HG03520 (cell line): Measurements from ENCODE around the gene PRTG.
"Not testable (repeated sequence)": the region's sequence is repeated elsewhere in the genome, so short reads cannot be mapped to it uniquely, and the experiment has no call there.

Source experiments
- ATAC-seq: cut with Tn5 transposase; IDR thresholded peaks from one replicate; pipeline ENCODE4 v1.9.1; 2021; ENCODE audit warnings: mild to moderate bottlenecking, moderate library complexity; ENCODE audit not compliant: unreplicated experiment

Gene PRTG

DNA sequence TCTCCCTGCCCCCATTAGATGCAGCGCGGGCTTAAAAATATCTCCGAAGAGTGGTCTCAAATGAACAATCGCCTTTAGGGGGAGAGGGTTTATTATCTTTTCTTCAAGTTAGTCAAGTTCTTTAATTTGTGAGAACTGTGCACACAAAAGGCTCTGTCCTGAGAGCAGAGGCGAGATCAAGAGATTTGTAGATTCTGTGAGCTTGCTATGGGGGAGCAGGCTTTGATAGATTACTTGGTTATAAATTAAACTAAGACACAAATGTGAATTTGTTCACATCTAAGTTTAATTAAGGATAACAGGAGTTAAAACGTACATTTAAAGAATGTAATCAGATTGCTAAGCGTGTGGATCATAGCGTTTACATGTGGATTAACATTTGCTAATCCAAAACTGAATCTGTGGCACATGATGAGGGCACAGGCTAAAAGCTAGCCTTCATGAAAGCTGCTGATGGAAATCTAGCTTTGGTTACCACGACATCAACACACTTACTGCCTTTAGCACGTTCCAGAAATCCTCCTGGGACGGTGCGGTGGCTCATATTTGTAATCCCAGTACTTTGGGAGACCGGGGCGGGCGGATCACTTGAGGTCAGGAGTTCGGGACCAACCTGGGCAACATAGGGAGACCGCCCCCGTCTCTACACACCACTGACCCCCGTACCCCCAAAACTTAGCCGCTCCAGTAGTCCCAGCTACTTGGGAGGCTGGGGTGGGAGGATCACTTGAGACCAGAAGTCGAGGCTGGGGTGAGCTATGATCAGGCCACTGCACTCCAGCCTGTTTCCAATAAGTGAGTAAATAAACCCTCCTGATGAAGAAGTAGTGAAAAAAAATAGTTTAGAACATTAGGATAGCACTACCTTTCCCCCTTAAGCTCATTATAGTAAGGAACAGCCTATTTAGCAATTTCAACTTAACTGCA lies 1.0 kb upstream of the PRTG start:
- ATAC-seq, result no peak

DNA sequence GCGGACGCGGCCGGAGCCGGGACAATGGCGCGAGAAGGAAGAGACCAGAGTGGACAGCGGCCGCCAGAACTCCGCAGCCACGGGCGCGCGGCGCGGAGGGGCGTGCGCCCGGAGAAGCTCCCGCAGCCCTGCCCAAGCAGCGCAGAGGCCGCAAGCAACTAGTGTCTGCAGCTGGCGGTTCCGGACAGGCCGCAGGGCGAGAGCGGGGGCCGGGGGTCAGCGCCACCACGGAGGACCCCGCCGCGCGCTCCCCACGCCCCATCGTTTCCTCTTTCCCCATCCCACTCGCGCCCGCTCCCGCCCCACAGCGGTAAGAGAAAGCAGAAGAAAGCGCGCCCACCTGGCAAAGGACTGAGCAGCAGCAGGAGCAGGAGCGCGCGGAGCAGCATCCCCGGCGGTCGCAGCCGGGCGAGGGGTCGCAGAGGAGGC lies 440 bp downstream of the PRTG start:
- ATAC-seq, result no peak

DNA sequence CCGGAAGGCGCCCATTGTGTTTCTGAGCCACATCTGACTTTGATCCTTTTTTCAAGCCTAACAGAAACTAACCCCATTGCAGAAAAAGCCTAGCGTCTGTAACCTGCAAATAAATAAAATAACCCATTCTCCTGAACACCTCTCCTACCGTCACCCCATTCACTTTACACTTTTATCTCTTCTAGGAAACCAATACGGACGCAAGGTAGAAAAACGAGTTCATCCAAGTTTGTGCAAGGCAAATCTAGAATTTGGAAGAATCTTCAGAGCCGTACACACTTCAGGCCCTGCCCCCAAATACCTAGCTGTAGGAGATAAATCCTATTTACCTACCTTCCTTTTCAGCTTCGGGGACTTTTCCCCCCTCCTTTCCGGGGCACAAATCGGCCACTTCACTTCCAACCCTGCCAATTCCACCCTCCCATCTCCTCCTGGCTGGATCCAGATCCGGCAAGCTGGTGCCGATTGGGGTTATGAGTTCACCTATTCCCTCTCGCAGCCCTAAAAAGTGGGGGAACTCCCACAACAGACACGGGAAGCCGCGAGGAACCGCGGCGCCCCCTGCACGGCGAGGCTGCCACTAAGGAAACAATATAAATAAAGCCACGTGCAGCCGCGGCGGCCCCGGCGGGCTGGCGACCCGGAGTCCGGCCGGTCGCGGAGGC lies 987 bp downstream of the PRTG start:
- no peak for ATAC-seq

DNA sequence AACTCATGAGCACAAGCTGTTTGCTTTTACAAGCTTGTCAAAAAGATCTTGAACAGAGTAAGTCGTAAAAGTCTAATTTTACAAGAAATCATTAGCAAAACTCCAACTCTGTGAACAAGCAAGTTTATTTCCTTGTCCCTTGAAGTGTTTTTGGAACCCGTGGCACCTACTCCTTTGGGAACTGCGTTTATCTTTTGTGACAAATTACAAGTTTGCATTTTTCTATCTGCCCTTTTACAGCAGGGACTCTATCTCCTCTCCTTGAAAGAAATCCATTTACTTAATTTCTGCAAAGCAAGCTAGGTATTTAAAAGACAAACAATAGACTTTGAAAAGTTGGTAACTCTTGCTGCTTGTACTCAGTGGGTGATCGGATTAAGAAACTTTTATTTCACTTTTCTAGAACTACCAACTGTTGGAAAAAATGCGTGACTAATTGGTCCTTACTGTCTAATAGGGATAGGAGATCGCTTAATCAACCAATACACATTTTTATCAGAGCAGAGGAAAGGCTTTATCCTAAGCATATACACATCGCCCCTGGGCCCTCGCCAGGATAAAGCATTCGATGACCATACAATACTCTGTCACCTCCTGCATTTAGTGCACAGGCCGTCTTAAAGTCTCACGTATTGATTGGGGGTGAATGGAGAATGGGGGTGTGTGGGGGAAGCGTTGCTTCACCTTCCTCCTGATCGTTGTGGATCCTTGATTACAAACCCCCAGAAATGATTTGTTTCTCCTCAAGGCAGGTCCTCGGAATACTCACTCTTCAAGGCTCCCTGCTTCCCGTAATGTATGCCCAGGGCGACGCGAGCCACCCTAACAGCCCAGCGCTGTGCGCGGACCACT lies 1.7 kb downstream of the PRTG start:
- ATAC-seq, result no peak

DNA sequence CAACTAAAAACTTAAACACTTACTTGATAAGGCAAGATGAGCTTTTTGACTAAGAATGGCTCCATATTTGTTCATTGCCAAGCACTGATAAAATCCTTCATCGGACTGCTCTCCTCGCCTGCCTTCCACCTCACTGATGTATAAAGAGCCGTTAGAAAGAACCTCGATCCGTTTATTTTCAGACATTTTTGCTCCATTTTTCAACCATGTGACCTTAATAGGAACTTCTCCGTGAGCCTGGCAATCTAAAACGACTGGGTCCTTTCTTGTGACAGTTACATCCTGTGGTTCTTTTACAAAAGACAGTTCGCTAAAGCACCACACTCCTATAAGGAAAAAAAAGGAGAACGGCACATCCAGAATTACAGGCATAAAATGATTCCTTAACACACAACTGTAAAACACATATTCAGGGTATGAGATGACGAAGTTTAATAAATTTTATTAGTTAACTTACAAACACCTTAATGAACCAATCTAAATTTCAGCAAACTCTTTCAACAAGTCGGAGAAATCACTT lies 2.5 kb downstream of the PRTG start:
- ATAC-seq, result no peak

DNA sequence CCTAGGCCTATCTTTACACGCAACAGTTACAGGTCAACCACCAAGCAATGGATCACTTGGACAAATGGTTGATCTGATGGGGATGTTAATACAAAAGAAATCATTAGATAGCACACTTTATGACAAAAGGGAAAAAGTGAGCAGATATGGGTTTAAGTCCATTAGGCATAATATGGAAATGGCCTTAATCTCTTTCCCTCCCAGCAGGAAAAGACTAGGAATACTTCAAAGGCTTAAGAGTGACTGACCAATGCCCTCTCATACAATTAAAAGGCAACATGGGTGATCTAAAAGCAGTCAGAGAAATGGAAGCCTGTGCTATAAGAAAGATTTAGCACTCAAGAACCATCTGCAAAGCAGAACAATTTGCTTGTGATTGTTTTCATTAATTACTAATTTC lies 3.3 kb downstream of the PRTG start:
- no peak for ATAC-seq

DNA sequence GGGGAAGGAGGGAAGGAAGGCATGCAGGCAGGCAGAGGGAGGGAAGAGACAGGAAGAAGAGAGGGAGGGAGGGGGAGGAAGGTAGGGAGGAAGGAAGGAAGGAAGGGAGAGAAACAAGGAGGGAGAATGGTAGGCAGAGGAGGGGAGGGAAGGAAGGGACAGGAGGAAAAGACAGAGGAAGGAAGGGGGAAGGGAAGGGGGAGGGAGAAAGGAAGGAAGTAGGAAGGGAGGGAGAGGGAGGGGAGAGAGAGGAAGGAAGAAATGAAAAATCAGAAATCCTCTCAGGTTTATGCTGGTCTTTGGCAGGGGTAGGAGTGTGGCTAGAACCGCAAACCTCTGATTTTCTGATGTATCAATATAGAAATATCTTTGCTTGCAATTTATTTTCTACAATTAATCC lies 4.2 kb downstream of the PRTG start:
- no peak for ATAC-seq

DNA sequence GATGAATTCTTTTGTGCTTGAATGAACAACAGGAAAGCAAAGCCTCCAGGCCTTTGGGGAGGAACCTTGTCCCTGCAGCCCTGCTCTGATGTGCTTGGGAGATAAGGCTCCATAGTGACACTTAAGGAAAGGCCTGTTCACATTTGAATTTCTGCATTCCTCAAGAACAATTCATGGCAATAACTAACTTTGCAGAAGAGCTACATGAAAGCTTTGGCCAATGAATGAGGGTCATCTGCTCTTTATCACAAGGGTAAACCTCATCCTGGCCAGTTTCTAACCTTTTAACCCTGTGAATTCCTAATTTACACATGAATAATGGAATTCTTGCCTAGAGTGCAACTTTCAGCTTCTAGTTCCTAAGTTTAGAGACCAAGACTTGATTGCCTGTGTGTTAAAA lies 5.6 kb downstream of the PRTG start:
- no peak for ATAC-seq

DNA sequence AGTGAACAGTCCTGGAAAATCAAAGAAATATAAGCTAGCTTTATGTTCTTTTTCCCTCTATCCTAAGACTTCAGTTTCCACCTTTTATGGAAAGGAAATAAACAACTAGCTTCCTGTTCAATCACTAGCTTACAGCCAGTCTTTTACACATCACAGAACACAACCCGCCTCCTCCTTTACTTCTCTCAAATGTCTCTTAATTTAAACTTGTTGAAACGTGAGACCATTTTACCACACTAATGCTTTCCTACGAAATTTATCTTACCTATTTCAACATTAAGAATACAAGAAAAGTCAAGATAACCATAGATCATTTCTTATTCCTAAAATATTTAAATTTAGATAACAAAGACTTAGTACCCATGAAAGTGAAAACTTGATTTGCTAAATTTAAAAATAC lies 6.2 kb downstream of the PRTG start:
- no peak for ATAC-seq

DNA sequence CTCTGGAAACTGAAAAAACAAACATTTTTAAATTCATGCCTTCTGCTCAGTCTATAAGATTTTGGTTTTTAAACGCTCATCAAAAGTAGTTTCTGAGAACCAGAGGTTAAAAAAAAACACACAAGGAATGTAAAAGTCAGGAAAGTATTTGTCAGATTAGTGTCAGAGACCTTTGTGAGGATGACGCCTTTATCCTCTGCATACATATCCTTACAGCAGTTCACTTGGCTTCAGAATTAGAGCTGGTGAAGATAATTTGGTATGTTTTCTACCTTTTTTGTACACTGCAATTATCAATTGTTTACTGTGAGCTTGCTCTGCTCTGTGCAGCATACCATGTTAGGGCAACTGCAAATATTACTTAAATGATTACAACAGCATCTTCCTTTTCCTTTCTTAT lies 8.3 kb downstream of the PRTG start:
- no peak for ATAC-seq

DNA sequence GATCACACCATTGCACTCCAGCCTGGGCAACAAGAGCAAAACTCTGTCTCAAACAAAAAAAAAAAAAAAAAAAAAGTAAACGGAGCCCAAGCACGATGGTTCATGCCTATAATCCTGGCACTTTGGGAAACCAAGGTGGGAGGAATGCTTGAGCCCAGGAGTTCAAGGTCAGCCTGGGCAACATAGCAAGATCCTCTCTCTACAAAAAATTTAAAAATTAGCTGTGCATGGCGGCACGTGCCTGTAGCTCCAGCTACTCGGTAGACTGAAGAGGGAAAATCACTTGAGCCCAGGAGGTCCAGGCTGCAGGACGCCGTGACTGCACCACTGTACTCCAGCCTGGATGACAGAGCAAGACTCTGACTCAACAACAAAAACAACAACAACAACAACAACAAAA lies 9.5 kb downstream of the PRTG start:
- not testable (repeated sequence) for ATAC-seq

DNA sequence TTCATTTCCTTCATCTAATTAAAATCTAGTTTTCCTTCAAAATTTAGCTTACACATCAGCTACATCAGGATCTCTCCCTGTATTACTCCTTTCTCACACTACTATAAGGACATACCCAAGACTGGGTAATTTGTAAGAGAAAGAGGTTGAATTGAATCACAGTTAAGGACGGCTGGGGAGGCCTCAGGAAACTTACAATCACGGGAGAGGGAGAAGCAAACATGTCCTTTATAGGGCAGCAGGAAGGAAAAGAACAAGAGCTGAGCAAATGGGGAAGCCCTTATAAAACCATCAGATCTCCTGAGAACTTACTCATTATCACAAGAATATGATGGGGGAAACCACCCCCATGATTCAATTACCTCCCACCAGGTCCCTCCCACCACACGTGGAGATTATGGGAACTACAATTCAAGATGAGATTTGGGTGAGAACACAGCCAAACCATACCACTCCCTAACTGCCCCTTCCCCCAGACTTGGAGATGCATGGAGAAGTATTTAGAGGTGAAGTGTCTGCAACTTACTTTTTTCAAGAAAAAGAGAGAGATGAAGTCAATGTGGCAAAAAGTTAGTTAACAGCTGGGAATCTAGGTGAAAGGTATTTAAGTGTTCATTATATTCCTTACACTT lies 21.3 kb downstream of the PRTG start:
- no peak for ATAC-seq

DNA sequence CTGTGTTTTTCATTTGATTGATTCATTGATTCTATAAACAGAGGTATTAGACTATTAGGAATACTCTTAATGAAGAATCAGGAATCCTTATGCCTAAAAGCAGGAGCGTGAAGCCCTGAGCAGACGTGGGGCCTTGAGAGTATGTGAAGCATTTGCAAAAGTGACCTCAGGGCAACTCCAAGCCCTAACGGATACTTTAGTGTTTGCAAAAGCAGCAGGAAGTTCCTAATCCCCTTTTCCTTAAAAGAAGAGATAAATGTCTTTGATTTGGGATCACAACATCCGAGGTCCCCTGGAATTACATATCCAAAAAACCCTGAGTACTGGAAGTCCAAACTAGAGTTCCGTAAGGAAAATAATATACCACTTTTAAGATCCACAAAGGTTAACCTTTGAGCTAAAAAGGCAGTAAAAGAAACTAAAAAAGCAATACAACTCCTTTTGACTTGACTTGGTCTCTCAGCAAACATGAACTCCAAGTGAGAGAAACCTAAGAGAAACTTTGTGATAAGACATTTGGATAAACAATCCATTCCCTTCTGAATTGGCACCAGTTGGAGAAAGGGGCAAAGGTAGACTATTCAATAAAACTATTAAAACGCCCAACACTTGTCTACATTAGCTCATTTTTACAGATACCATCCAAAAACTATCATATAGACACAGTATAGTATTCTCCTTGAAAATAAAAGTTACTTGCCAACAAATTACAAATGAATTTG lies 27.4 kb downstream of the PRTG start:
- no peak for ATAC-seq

DNA sequence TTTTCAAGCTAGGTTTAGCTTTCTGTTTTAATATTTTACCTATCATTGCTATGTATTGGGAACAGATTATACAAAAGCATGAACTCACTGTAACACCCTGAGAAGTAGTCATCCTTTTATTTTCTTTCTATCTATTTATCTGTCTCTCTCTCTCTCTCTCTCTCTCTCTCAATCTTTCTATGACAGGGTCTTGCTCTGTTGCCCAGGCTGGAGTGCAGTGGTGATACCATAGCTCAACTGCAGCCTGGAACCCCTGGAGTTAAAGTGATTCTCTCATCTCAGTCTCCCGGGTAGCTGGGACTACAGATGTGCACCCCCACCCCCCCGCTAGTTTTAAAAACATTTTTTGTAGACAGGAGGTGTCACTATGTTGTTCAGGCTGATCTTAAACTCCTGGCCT lies 28.9 kb downstream of the PRTG start:
- no peak for ATAC-seq

DNA sequence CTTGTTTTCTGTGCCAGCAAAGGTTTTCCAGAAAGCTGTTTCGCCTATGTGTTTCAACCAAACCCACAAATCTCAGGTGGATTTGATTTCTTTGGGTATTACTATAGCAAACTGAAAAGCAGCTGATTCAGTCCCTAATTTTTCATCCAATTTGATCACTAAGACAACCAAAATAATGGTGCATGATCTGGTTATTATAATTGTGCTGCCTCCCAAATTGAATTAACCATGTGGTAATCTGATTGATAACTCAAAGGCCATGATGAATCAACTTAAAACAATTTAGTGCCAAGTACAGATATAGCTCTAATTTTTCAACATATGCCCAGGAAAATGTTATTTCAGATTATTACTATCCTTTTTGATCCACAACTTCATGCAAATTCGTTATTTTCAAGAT lies 30.6 kb downstream of the PRTG start:
- ATAC-seq, result no peak

DNA sequence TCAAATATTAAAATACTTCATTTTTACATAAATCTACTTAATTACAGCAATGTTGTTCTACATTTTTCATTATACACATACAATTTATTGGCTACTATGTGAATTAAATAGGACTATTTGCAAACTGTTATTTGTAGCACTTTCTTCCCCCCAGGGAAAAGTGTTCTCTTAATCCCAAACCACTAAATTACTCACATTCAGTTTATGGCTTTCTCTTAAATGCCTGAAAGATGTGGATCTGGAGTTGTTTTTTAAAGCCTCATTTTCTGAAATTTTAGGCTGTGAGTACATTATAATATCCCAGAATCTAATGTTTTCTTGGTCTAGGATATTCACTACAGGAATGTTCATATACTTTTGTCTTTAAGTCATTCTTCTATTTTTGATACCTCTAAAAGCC lies 32.7 kb downstream of the PRTG start:
- ATAC-seq, result no peak

DNA sequence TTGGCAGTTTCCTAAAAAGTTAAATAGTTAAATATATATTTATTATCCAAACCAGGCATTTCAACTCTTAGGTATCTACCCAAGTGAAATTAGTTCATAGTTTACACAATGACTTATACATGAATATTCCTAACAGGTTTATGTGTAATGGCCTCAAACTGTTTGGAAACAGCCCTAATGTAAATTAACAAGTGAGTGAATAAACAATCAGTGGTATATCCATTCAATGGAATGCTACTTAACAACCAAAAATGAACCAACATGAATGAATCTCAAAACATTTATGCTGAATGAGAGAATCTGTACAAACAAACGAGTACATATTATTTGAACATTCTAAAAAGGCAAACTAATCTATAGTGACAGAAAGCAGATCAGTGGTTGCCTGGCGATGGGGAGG lies 33.5 kb downstream of the PRTG start:
- no peak for ATAC-seq

DNA sequence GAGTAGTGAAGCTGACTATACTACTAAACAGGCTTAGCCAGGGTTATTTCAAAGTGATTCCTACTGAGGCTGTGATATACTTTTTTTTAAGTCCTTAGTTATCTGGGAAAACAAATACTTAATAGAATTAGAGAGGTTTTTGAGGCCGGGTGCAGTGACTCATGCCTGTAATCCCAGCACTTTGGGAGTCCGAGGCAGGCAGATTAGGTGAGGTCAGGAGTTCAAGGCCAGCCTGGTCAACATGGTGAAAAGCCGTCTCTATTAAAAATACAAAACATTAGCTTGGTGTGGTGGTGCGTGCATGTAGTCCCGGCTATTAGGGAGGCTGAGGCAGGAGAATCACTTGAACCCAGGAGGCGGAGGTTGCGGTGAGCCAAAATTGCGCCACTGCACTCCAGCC lies 34.2 kb downstream of the PRTG start:
- no peak for ATAC-seq

DNA sequence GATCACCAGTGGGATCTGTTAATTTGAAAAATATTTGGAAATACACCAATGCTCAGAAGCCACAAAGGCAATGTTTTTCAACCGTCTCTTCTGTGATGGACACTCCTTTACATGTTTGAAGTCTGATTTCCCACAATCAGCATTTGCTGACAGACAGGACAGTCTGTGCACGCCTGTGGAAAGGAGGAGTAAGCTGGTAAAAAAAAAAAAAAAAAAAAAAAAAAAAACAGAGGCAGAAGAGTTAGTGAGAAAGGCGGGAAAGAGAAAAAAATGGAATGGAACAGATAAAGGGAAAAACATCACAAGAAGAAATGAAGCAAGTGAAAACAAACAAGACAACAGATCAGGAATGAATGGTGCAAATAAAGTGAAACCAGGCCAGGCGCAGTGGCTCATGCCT lies 35.0 kb downstream of the PRTG start:
- no peak for ATAC-seq

DNA sequence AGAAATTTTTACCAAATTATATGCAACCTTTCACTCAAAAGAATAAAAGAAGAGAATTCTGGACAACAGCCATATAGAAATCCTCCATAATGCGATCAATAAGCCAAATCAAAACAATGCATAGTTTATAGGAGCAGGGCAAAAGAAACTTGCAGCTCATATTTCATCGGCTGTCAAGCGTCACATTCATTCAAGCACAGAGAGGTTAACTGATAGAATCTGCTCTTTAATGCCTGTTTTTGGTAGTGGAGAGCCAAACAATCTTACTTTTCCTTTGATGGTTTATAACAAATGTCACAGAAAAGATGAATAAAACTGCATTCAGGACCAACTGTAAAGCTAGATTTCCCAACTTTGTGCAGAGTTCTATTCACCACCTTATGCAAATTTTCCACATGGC lies 35.4 kb downstream of the PRTG start:
- ATAC-seq, result no peak
